Measurements from ENCODE around the gene SLC17A2. TPM values are rescaled to one million over a fixed set of nuclear protein-coding genes. Genes with fewer than 3 reads are reported as not detected.

SLC17A2 gene
- total RNA-seq, 4 donors from 2014 or later, result not detected

DNA sequence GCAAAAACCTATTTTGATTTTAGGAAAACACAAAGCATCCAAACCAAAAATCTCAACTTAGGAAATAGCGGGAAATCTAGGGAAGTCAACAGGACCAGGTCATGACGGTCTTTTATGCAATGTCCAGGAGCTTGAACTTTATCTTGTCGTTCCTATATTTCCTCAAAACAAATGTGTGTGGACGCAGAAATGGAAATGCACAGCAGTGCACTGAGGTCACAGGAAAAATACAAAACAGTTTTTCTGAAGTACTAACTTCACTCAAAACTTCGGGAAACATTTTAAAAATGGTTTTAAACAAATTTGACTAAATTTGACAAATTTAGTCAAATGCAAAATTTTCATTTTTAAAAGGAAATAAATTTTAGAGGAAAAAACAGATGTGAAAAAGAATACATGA is 5.5 kb upstream of the SLC17A2 start:
- TF ChIP-seq, protein P1, sequence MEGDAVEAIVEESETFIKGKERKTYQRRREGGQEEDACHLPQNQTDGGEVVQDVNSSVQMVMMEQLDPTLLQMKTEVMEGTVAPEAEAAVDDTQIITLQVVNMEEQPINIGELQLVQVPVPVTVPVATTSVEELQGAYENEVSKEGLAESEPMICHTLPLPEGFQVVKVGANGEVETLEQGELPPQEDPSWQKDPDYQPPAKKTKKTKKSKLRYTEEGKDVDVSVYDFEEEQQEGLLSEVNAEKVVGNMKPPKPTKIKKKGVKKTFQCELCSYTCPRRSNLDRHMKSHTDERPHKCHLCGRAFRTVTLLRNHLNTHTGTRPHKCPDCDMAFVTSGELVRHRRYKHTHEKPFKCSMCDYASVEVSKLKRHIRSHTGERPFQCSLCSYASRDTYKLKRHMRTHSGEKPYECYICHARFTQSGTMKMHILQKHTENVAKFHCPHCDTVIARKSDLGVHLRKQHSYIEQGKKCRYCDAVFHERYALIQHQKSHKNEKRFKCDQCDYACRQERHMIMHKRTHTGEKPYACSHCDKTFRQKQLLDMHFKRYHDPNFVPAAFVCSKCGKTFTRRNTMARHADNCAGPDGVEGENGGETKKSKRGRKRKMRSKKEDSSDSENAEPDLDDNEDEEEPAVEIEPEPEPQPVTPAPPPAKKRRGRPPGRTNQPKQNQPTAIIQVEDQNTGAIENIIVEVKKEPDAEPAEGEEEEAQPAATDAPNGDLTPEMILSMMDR (IDR thresholded peaks at IDR 0.05; ENCODE audit: low read depth), result no peak

DNA sequence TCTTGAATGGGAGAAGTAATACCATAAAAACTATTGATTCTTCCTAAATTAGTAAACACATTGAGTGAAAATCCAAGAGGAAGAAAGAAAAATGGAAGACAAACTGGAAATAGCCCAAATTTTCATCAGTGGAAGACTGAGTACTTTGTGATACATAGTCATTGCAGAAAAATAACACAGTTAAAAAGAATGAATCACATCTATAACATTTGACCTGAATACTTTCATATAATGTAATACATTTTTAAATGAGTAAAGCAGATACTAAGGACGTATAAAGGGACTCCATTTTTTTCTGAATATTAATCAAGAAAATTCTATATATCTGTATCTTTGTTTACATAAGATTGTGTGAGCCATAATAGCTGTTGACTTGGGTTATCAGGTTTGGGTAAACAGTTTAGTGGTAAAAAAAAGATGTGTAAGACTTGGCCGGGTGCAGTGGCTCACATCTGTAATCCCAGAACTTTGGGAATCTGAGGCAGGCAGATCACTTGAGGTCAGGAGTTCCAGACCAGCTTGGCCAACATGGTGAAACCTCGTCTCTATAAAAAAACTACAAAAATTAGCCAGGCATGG is 4.3 kb upstream of the SLC17A2 start:
- TF ChIP-seq, protein P1 (IDR thresholded peaks at IDR 0.05; ENCODE audit: low read depth), result no peak

DNA sequence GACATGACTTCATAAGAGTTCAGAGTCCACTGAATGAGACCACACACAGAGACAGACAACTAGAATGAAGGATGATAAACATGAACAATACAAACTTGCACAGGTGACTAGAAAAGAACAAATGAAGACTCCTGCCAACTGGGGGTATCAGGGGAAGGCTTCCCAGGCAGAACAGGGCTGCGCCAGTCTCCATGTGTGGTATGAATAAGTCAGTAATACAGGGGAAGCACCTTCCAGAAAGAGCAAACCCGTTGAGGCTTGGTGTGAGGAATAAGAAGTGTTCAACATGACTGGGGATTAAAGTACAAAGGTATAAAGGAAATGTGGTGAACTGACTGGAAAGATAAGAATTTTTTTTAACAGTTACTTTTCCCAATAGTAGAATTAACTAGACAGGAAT is 3.7 kb upstream of the SLC17A2 start:
- TF ChIP-seq, protein P1 (IDR thresholded peaks at IDR 0.05; ENCODE audit: low read depth), result no peak

DNA sequence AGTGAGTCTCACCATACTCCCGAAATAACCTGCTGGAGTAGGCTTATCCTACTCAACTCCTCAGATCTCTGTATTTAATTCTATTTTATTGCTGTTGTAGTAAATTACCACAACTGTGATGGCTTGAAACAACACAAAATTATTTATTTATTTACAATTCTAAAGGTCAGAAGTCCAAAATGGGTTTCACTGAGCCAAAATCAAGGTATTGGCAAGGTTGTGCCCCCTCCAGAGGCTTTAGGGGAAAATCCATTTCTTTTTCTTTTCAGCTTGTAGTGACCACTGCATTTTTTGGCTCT is 869 bp upstream of the SLC17A2 start:
- TF ChIP-seq, protein P1 (IDR thresholded peaks at IDR 0.05; ENCODE audit: low read depth), result no peak

DNA sequence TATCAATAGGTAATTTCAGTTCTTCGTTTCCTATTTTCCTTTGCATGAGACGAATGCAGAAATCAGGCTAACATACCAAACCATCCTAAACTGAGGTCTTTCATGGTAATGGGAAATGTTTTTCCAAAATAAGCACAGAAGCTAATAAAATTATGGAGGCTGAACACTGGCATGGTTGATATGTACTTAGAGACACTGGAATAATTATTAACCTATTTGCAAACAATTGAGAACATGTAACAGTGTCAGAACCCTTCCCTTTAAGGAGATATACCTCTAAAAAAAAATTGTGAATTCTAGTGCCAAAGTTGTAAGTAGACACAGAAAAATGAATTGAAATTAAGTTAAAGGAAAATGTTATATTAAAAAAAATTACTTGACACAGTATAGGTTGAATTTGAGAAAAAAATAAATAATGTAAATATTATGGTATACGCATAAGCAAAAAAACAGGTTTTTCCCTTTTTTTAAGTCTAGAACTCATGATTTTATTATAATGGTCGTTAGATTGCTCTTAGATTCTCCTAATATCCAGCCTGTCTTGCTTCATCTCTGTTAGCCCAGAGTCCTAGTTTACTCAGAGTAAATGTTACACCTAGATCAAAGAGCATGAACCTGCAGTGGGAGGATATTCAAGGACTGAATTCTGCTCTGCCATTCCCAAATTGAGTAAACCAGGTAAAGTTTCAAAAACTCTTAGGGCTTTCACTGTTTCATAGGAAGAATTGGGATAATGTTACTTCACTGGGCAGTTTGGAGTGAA is 1.7 kb downstream of the SLC17A2 start:
- TF ChIP-seq, protein P1 (IDR thresholded peaks at IDR 0.05; ENCODE audit: low read depth), result no peak

DNA sequence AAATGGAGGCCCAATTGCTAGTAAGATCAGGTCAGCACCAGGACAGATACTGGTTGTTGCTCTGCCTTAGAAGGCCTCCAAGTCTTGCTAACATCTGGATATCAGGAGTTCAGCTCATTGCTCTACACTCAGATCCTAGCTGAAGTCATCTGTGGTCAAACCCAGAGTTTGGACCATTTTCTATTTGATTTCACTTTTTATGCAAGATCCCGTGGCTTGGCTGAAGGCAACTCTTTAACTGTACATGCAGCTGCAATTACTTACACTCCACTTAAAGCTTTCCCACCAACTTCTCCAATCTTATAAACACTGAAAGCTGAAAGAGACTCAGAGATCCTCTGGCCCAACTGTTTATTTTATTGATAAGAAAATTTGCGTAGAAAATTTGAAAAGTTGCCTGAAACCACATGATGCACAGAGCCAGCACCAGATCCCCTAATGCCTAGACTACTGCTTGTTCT is 2.7 kb downstream of the SLC17A2 start:
- TF ChIP-seq, protein P1 (IDR thresholded peaks at IDR 0.05; ENCODE audit: low read depth), result no peak

DNA sequence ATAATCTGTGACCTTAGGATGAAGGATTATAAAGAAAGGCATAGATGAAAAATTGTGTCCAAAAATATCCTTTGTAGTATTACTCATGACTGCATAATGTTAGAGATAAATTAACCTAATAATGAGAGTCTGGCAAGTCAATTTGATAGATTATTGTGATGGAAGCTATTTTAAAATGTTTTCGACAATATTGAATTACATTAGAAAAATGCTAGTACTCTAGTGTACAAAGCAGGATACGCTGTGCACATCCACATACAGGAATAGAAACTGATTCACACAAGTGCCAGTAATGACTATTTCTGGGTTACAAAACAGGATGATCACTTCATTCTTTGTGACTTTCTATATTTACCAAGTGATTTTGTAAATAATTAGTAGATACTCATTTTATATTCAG is 3.3 kb downstream of the SLC17A2 start:
- TF ChIP-seq, protein P1 (IDR thresholded peaks at IDR 0.05; ENCODE audit: low read depth), result no peak
